Cardiac muscle cell (in vitro differentiated cells and primary cell): ENCODE measurements around the gene HSF4. TPM values are rescaled to one million over a fixed set of nuclear protein-coding genes. Genes with fewer than 3 reads are reported as not detected.

Experiments
- DNase-seq, 2 donors: peaks; one replicate each; pipeline versions ENCODE4 v3.0.0 to v3.0.0-alpha.2; 2010 to 2017; ENCODE audit warnings: low read depth in 1 of 2, low spot score in 1 of 2
- H3K27ac ChIP-seq: fragments of 200-600 bp; sonication (generic); 2 replicates; pipeline ENCODE4 v1.5.1; 2016
- H3K27me3 ChIP-seq: fragments of 200-600 bp; sonication (generic); 2 replicates; pipeline ENCODE4 v1.6.0; 2016; ENCODE audit warnings: control low read depth
- H3K36me3 ChIP-seq: fragments of 200-600 bp; sonication (generic); 2 replicates; pipeline ENCODE4 v1.5.1; 2016; ENCODE audit warnings: control low read depth
- H3K4me1 ChIP-seq: fragments of 200-600 bp; sonication (generic); 2 replicates; pipeline ENCODE4 v1.8.1; 2017; ENCODE audit warnings: low read depth, mild to moderate bottlenecking, mixed run types
- H3K4me3 ChIP-seq: fragments of 200-600 bp; sonication (generic); 2 replicates; pipeline ENCODE4 v1.5.1; 2016; ENCODE audit warnings: mild to moderate bottlenecking
- H3K9me3 ChIP-seq: fragments of 200-600 bp; sonication (generic); 2 replicates; pipeline ENCODE4 v1.5.1; 2017; ENCODE audit warnings: low read depth, mild to moderate bottlenecking, control low read depth
- polyA plus RNA-seq: library from polyadenylated mRNA; unstranded; fragments of >200 nt; fragmentation: Nextera tagmentation; extraction: Ambion mirVana; gene quantifications from 2 replicates; pipeline ENCODE4 v1.2.1, GENCODE V29; 2016
- total RNA-seq: library from RNA; depleted of rRNA; stranded (reverse); fragments of >200 nt; gene quantifications from 2 replicates; pipeline ENCODE4 v1.2.3, GENCODE V29; 2016
- TF ChIP-seq, protein P1 (sequence below): IDR thresholded peaks from 2 replicates; pipeline ENCODE4 v1.5.1; 2012; ENCODE audit warnings: low read depth, mild to moderate bottlenecking, low read length

Gene HSF4
- total and polyA plus RNA-seq, 2 experiments from 2014 or later: 1.7 to 7.9 TPM

DNA sequence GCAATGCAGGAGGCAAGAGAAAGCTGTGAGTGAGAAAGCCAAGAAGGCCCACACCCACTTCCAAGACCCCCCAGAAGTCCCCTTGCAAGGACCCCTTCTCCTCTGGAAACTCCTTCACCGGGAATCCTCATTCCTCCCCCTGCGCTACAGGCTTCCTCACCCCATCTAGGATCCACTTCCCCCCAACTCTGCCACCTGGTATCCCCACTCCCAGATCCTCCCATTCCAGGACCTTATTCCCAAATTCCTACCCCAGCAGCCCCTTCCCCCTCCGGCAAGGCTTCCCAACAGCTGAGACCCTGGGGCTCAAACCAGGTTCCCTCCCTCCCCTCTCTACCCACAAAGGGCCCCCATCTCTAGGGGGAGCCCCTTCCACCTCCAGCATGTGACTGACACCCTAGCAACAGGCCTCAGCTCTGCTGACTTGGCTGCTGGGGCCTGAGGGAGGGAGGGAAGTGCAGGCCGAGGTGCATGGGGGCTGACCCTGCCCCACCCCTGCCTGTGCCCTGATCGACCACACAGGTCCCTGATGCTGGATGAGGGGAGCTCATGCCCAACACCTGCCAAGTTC, 2.1 kb downstream of the HSF4 start:
- no peak overlapping the region for H3K27ac ChIP-seq
- H3K4me1 ChIP-seq: peaks cover 20% of the 10 kb centered on the region
- TF ChIP-seq, protein P1, sequence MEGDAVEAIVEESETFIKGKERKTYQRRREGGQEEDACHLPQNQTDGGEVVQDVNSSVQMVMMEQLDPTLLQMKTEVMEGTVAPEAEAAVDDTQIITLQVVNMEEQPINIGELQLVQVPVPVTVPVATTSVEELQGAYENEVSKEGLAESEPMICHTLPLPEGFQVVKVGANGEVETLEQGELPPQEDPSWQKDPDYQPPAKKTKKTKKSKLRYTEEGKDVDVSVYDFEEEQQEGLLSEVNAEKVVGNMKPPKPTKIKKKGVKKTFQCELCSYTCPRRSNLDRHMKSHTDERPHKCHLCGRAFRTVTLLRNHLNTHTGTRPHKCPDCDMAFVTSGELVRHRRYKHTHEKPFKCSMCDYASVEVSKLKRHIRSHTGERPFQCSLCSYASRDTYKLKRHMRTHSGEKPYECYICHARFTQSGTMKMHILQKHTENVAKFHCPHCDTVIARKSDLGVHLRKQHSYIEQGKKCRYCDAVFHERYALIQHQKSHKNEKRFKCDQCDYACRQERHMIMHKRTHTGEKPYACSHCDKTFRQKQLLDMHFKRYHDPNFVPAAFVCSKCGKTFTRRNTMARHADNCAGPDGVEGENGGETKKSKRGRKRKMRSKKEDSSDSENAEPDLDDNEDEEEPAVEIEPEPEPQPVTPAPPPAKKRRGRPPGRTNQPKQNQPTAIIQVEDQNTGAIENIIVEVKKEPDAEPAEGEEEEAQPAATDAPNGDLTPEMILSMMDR: no peak
- no peak overlapping the region for H3K4me3 ChIP-seq
- no peaks in the 10 kb centered on the region for H3K36me3 ChIP-seq
- H3K27me3 ChIP-seq: peaks cover 77% of the 10 kb centered on the region
- no peaks in the 10 kb centered on the region for H3K9me3 ChIP-seq
- no peak for DNase-seq

DNA sequence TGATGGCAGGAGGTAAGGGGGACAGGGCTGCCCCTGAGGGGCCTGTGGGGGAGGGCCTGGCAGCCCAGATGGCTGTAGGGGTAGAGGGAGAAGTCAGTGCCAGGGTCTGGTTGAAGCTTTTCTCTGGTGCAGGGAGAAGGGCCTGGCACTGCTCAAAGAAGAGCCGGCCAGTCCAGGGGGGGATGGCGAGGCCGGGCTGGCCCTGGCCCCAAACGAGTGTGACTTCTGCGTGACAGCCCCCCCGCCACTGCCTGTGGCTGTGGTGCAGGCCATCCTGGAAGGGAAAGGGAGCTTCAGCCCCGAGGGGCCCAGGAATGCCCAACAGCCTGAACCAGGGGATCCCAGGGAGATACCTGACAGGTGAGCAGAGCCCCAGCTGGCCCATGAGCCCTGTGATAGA, 3.0 kb downstream of the HSF4 start:
- H3K9me3 ChIP-seq: no peaks in the 10 kb centered on the region
- no peak for DNase-seq
- no peaks in the 10 kb centered on the region for H3K36me3 ChIP-seq
- H3K27me3 ChIP-seq: peaks cover 68% of the 10 kb centered on the region
- TF ChIP-seq, protein P1: no peak
- no peak overlapping the region for H3K27ac ChIP-seq
- H3K4me3 ChIP-seq: no peak overlapping the region
- peaks cover 20% of the 10 kb centered on the region for H3K4me1 ChIP-seq

DNA sequence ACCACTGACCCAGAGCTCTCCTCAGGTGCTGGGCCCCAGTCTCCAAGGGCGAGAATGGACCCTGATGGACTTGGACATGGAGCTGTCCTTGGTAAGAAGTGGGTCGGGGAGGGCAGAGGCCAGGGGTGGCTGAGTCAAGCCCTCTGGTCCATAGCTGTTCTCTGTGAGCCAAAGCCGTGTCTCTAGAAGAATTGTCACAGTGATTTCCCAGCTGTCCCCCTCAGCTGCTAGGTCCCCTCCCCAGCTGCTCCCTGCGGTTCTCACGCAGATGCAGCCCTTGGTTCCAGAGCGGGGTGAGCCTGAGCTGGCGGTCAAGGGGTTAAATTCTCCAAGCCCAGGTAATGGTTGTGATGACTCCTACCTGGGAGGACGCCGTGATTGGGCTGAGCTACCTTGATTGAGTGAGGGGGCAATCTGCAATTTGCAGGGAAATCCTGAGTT, 4.5 kb downstream of the HSF4 start:
- H3K4me3 ChIP-seq: no peak overlapping the region

GRCh38 chr16:67169642-67170167, 5.2 kb downstream of the HSF4 start:
- TF ChIP-seq, protein P1: peak; percentile 74
- Histone ChIP-seq H3K4me1 (peaks cover 19% of the 10 kb centered on the region), H3K27me3 (peaks cover 52% of the 10 kb centered on the region), H3K27ac (peak overlapping the region; percentile 54), H3K36me3 (no peaks in the 10 kb centered on the region), H3K9me3 (no peaks in the 10 kb centered on the region), H3K4me3 (peak overlapping the region; percentile 37)
- DNase-seq: peak; percentile 56 to 76

More for the DNA sequence above, 4.5 kb downstream of the HSF4 start:
- Histone ChIP-seq H3K27ac (no peak overlapping the region), H3K4me1 (peaks cover 14% of the 10 kb centered on the region), H3K36me3 (no peaks in the 10 kb centered on the region), H3K27me3 (peaks cover 56% of the 10 kb centered on the region), H3K9me3 (no peaks in the 10 kb centered on the region)
- no peak for DNase-seq
- TF ChIP-seq, protein P1: no peak

GRCh38 chr16:67170168-67170948, 5.8 kb downstream of the HSF4 start, which contains the start of gene NOL3:
Gene NOL3, plus strand, starts transcription at chr16:67170538.
- H3K4me1 ChIP-seq: peaks cover 19% of the 10 kb centered on the region
- TF ChIP-seq, protein P1: no peak
- no peaks in the 10 kb centered on the region for H3K9me3 ChIP-seq
- H3K27ac ChIP-seq: peak within 1 kb of the TSS; percentile 54
- H3K36me3 ChIP-seq: no peaks in the 10 kb centered on the region
- H3K27me3 ChIP-seq: peaks cover 52% of the 10 kb centered on the region
- peak within 1 kb of the TSS; percentile 37 for H3K4me3 ChIP-seq
- DNase-seq: peak; percentile 80 to 90
